ENCODE data around the gene FNDC10. TPM values are rescaled to one million over a fixed set of nuclear protein-coding genes. Genes with fewer than 3 reads are reported as not detected.
A peak's percentile ranks its signal among the peaks of the same experiment; 100 is the strongest.

The FNDC10 gene
- total and polyA plus RNA-seq, 9 of the 15 experiments (the other 6 are each of a cell fraction or from before 2014, with no cell fraction given) = 0.08 to 6.3 (median 1.6) TPM

DNA sequence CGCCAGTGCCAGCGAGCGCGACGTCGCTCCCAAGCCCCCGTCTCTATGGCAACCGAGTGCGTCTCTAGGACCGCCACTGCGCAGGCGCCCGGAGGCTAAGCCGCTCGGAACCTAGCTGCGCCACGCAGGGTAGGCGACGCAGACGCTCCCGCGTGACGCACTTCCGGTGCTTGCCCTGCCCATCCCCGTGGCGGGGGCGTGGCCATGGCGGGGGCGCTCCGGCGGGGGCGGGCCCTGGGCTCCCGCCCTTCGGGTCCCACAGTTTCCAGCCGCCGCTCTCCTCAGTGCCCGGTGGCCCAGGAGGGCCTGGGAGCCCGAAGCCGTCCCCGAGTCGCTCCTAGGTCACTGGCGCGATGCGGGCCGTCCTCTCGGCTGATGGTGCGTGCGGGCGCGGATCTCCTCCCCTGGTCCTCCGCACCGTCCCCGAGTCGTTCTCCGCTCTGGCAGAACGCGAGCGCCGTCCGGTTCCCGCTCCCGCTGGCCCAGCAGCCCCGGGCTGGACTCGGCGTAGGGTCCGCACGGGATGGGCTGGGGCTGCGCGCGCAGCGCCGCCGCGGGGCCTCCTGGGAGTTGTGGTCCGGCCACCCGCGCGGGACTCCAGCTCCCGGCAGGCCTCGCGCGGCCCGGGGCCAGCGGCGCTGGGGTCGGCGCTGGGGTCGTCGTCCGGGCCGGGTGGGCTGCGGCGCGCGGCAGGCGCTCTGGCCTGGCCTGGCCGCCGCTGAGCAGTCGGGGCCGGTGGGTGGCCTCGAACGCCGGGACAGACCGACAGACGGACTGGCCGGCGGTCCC, 15.5 kb upstream of the FNDC10 start, which contains the start of gene MIB2 (continued):
- TF ChIP-seq BRF1 (IDR thresholded peaks at IDR 0.05; ENCODE audit: borderline replicate concordance, extremely low read depth, insufficient read length) (no peak), SMC3 (conservative IDR thresholded peaks at IDR 0.05; ENCODE audit: insufficient read depth, low read depth, low read length) (no peak), KLF6 (CRISPR knock-in tag; IDR thresholded peaks at IDR 0.05; ENCODE audit: borderline replicate concordance) (no peak), TCF3 (CRISPR knock-in tag; IDR thresholded peaks at IDR 0.05) (peak; percentile 31), NFYB (IDR thresholded peaks at IDR 0.05; ENCODE audit: extremely low read depth, insufficient read length) (no peak), CCNT2 (IDR thresholded peaks at IDR 0.05; ENCODE audit: borderline replicate concordance, extremely low read depth, insufficient read length, low read depth, low read length) (peak; percentile 74), HEY1 (CRISPR knock-in tag; IDR thresholded peaks at IDR 0.05; ENCODE audit: borderline replicate concordance) (no peak), FOXJ3 (CRISPR knock-in tag; IDR thresholded peaks at IDR 0.05) (no peak), ZNF311 (CRISPR knock-in tag; IDR thresholded peaks at IDR 0.05) (no peak), SOX6 (IDR thresholded peaks at IDR 0.05) (peak; percentile 75), NFE2 (IDR thresholded peaks at IDR 0.05; ENCODE audit: low read depth) (no peak), SP1 (CRISPR knock-in tag; IDR thresholded peaks at IDR 0.05) (peak; percentile 96), ZC3H4 (CRISPR knock-in tag; IDR thresholded peaks at IDR 0.05; ENCODE audit: borderline replicate concordance) (peak; percentile 55; the same call in 1 of the 2 replicates), ZNF584 (CRISPR knock-in tag; IDR thresholded peaks at IDR 0.05; ENCODE audit: low read depth) (no peak), ZNF780A (CRISPR knock-in tag; IDR thresholded peaks at IDR 0.05) (no peak), POLR3A (IDR thresholded peaks at IDR 0.05; ENCODE audit: borderline replicate concordance, extremely low read depth, insufficient read depth, insufficient read length) (no peak), ZNF699 (CRISPR knock-in tag; IDR thresholded peaks at IDR 0.05; ENCODE audit: insufficient replicate concordance) (no peak), ZFX (CRISPR knock-in tag; IDR thresholded peaks at IDR 0.05) (peak; percentile 96), STAT5A (IDR thresholded peaks at IDR 0.05; ENCODE audit: borderline replicate concordance, low read length) (0 out of 2 replicates have a peak, but pooled peaks have one; percentile 28), SIN3B (IDR thresholded peaks at IDR 0.05; ENCODE audit: low read depth) (peak; percentile 67)
- TF ChIP-seq, protein P1, sequence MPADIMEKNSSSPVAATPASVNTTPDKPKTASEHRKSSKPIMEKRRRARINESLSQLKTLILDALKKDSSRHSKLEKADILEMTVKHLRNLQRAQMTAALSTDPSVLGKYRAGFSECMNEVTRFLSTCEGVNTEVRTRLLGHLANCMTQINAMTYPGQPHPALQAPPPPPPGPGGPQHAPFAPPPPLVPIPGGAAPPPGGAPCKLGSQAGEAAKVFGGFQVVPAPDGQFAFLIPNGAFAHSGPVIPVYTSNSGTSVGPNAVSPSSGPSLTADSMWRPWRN (IDR thresholded peaks at IDR 0.05; ENCODE audit: low read depth) = no peak; the same call in 1 of the 2 replicates
- TF ChIP-seq, protein P2, sequence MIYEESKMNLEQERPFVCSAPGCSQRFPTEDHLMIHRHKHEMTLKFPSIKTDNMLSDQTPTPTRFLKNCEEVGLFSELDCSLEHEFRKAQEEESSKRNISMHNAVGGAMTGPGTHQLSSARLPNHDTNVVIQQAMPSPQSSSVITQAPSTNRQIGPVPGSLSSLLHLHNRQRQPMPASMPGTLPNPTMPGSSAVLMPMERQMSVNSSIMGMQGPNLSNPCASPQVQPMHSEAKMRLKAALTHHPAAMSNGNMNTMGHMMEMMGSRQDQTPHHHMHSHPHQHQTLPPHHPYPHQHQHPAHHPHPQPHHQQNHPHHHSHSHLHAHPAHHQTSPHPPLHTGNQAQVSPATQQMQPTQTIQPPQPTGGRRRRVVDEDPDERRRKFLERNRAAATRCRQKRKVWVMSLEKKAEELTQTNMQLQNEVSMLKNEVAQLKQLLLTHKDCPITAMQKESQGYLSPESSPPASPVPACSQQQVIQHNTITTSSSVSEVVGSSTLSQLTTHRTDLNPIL (CRISPR knock-in tag; IDR thresholded peaks at IDR 0.05) = no peak

Data from K562 (cell line).